Epithelial cell of proximal tubule (primary cell): ENCODE measurements around the gene KCNK17. TPM values are rescaled to one million over a fixed set of nuclear protein-coding genes. Genes with fewer than 3 reads are reported as not detected.

Experiments used
- DNase-seq: peaks from one replicate; pipeline ENCODE4 v3.0.0-alpha.2; 2011; ENCODE audit warnings: low read depth
- H3K4me3 ChIP-seq: 2 replicates; pipeline ENCODE4 v1.5.1; 2011; ENCODE audit warnings: low read depth, mild to moderate bottlenecking, low read length
- total RNA-seq: library from RNA; depleted of rRNA; stranded (reverse); fragments of >200 nt; gene quantifications from 2 replicates; pipeline ENCODE4 v1.2.3, GENCODE V29; 2015
- TF ChIP-seq, protein P1 (sequence below): conservative IDR thresholded peaks from 2 replicates; pipeline ENCODE4 v1.5.1; 2012; ENCODE audit warnings: low read depth, mild to moderate bottlenecking, low read length

Gene KCNK17
- total RNA-seq, 1 donor from 2014 or later: not detected

DNA sequence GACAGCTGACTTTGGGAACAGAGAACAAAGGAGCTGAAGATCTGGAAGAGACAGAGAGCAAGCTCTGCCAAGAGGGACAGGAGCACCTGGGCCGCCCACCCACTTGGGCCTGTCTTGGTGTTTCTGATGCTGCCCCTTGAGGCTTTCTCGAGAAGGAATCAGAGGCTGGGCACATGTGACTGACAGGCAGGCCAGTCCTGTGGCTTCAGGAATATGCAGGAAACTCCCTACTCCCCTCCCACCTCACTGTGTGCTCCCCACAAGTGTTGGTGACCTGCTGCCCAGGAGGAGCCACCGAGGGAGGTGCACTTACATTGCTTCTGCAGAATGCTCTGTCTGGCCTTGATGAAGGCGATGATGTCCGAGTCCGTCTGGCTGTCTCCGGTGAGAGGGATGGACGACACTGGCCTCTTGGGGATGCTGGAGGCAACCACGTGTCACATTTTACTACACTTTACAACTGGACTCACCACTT, 29.2 kb upstream of the KCNK17 start:
- no peak for DNase-seq
- TF ChIP-seq, protein P1, sequence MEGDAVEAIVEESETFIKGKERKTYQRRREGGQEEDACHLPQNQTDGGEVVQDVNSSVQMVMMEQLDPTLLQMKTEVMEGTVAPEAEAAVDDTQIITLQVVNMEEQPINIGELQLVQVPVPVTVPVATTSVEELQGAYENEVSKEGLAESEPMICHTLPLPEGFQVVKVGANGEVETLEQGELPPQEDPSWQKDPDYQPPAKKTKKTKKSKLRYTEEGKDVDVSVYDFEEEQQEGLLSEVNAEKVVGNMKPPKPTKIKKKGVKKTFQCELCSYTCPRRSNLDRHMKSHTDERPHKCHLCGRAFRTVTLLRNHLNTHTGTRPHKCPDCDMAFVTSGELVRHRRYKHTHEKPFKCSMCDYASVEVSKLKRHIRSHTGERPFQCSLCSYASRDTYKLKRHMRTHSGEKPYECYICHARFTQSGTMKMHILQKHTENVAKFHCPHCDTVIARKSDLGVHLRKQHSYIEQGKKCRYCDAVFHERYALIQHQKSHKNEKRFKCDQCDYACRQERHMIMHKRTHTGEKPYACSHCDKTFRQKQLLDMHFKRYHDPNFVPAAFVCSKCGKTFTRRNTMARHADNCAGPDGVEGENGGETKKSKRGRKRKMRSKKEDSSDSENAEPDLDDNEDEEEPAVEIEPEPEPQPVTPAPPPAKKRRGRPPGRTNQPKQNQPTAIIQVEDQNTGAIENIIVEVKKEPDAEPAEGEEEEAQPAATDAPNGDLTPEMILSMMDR: no peak
- H3K4me3 ChIP-seq: no peak overlapping the region

DNA sequence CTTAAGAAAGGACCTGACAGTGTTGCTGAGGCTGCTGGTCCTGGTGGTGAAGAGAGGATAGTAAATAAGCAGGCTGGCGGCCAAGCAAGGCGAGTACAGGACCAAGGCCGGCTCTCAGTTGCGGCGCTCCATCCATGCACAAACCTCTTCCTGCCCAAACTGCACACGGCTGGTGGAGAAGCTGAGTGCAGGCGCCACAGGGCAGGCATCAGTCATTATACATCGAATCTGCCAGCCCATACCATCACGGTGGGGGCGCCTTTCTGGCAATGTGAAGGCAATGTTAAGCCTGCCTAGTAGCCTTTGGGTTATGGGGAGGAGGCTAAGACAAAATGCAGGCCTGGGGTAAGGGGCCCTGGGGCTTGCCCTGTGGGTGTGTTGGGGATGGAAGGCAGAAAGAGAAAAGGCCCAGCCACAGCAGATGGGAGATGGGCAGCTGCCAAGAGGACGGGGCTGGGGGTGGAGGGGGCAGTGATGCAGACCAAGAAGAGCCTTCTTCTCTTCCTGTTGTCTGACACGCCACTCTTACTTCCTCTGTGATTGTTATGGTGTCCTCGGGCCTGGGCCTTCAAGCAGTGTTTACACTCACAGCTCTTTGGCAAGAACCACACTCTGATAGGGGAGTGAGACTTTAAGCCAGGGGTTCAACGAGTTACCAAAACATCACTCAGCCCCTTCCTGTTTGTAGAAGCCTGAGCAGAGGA, 28.6 kb upstream of the KCNK17 start:
- TF ChIP-seq, protein P1: no peak
- DNase-seq: no peak
- H3K4me3 ChIP-seq: no peak overlapping the region

DNA sequence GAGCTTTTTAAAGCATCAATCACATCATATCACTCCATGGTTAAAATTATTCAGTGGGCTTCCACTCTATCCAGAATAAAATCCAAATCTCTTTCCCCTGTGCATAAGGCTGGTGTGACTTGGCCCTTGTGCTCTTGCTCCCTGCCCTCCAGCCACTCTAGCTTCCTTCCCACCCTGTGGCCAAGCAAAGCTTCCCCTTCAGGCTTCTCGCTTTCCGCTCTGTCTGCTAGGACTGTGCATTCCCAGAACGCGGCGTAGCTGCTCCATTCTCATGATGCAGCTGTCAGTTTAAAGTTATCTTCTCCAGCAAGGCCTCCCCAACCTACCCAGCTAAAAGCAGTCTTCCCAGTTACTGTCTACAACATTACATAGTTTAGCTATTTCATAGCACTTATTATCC, 27.7 kb upstream of the KCNK17 start:
- TF ChIP-seq, protein P1: no peak
- DNase-seq: no peak
- H3K4me3 ChIP-seq: no peak overlapping the region

DNA sequence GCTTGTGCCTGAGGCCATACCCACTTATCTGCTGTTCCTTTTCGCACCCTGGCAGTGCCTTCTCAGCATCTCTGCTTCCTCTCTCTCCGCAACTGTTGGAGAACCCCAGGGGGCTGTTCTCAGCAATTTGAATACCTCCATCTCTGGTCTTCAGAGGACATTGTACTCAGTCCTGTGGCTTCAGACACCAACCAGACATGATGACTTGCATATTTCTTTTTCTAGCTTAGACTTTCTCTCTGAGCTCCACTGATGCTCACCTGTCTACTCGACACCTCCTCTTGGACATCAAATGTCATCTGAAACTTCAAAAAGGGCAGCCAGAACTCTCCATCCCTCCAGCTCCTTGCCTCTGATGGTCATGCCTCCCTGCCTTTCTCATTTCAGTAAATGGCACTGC, 27.1 kb upstream of the KCNK17 start:
- DNase-seq: no peak
- TF ChIP-seq, protein P1: no peak
- H3K4me3 ChIP-seq: no peak overlapping the region

DNA sequence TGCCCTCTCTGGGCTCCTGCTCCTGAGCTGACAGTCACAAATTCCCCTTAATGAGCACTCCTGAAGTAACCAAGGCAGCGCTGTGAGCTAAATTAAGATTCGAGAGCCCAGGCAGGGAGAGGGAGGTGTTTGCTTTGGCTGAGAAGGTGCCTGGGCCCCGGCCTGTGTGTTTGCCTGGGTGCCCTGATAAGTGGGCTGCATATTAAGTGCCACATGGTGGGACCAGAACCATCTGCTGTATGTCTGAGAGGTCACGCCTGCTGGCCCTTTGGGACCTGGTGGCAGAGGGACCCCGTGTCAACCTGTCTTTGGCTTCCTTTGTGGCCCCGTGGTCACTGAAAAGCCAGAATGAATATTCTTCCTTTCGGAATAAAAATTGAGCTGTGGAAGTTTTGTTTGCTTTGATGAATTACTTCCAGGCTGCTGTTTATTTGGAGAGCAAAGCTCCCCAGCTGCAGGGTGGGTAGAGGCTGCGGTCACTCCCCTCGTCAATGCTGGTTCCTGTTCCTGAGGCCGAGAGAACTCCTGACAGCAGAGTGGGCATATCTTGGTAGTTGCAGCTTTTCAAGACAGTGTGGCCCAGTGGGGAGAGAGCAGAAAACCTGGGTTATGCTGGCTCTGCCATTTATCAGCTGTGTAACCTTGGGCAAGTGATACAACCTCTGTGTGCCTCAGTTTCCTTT, 25.8 kb upstream of the KCNK17 start:
- DNase-seq: no peak
- TF ChIP-seq, protein P1: no peak
- no peak overlapping the region for H3K4me3 ChIP-seq

DNA sequence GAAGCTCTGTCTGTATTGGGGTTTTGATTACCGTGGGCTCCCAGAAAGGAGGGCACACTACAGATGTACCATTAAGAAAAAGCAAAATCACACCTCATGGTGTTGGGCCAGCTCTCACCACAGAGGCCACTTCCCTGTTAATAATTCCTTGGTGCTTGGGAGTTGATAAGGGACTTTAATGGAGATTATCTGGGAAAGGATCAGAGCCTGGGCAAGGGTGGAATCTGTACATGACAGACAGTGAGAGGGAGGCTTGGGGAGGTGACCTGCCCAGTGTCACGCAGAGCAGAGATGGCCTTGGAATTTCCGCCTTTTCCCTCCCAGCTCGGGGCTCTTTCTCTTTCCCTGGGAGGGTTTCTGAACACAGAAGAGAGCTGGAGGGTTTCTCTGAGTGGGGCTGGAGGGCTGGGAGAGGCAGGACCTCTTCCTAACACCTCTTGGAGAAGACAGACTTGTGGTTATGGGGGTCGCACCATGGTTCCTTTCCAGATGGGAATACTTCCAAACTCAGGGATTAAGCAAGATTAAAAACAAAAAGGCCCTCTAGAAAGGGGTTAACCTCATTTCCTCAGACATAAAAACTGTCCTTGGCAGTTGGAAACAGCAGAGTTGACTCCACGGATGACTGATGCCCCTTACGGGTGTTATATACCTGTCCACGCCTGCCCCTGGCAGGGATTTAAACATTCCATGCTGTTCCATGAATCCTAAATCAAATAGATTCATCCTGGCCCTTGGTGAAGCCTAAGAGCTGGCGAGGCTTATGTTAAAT, 25.1 kb upstream of the KCNK17 start:
- no peak overlapping the region for H3K4me3 ChIP-seq
- TF ChIP-seq, protein P1: no peak
- no peak for DNase-seq
